NCI-H774 (cell line): ENCODE measurements around the gene DNAJC25.

Experiments
- DNase-seq: peaks from one replicate; lab custom pipeline; 2025; lab: John Stamatoyannopoulos, UW

DNAJC25 gene

GRCh38 chr9:111627260-111627963 is 3.7 kb upstream of the DNAJC25 start:
- DNase-seq = no peak

GRCh38 chr9:111628411-111628810 is 2.7 kb upstream of the DNAJC25 start:
- DNase-seq = no peak

DNA sequence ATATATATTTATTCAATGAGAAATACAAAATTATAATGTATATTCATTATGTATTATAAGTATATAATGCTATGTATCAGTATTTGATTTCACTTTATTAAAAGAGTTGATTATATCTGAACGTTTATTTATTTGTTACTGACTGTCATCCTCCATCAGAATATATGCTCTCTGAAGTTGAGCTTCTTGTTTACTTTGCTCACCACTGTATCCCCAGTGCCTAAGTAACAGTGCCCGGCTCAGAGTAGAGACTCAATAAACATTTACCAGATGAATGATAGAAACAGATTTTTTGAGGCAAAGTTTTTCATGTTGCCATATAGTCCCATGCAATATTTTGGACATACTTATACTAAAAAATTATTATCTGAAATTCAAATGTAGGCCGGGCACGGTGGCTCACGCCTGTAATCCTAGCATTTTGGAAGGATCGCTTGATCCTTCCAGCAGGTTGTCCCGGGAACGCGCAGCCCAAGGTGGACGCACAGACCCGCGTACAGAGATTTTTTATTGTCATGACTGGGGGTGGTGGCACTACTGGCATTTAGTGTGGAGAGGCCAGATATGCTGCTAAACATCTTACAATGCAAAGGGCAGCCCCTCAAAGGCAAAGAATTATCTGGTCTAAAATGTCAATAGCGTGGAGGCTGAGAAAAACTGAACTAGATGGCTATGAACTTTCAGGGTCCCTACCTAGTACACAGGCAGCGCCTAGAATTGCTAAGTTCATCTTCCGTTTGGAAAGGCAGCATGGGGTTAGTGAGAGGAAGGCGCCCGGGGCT is 761 bp upstream of the DNAJC25 start:
- DNase-seq = no peak

DNA sequence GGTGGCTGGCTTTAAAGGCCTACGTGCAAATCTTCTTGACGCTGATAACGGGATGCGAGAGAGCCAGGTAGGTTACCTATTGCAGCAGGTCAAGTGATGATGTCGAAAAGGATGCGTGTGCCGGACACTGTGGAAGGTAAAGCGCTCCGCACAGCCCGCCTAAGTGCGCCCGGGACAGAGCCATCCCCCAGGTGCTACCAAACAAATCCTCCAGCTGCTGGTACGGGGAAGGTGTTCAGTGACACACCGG is 245 bp upstream of the DNAJC25 start:
- DNase-seq = no peak

DNA sequence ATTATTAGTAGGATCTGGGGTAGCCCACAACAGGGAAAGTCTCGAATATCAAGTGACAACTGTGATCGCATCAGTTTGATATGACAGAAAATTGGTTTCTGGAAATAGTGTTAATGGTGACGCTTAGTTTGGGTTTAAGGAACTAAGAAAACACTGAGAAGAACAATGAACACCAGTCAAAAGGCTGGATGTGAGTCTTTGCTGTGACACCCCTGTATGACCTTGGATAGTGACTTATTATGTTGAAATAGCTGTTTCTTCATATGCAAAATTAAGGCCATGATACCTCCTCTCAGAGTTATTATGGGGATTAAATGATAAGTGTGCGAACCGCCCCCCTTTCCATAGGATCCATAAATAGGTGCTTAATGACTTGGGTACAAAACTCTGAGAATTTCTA is 926 bp downstream of the DNAJC25 start:
- DNase-seq = no peak

GRCh38 chr9:111632695-111633388 is 1.7 kb downstream of the DNAJC25 start:
- no peak for DNase-seq

DNA sequence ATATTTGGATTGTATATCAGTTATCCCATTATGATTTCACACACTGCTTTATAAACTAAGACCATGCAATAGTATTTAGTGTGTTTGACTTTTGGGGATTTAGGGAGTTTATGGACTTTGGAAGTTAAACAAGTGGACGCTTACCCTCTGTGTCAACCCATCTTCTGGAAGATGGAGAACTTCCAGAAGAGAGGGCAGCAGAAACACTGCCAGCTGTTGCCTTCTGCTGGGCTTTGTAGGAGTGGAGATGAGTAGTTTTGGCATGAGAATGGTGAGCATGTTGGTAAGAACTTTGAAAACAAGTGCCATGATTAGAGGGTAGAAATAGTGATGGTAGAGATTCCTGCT is 2.2 kb downstream of the DNAJC25 start:
- DNase-seq = no peak

- no peak for DNase-seq
Measured at GRCh38 chr9:111634860-111635259, 3.7 kb downstream of the DNAJC25 start.

DNA sequence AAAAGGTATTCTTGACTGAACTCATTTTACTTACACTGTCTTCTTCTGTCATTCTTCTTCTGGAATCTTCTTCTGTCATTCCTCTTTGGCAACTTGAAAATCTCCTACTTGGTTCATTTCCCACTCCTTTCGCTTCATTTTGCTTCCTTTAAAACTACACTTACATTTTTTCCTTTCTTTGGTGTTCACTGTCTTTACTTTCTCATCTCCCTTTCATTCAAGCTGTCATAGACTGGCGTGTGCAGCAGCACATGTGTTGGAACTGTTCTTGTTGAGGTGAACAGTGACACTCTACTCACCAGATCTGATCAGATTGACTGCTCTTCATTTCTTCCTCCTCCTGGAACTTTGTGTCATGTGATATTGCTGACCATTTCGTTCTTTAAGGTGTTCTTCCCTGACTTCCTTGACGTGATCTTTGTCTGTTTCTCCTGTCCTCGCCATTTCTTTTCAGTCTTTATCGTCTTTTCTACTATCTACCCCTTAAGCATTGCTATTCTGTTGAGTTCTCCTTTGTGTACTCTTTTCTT is 6.4 kb downstream of the DNAJC25 start:
- no peak for DNase-seq

- no peak for DNase-seq
Measured at GRCh38 chr9:111644195-111644772, 13.2 kb downstream of the DNAJC25 start.

DNA sequence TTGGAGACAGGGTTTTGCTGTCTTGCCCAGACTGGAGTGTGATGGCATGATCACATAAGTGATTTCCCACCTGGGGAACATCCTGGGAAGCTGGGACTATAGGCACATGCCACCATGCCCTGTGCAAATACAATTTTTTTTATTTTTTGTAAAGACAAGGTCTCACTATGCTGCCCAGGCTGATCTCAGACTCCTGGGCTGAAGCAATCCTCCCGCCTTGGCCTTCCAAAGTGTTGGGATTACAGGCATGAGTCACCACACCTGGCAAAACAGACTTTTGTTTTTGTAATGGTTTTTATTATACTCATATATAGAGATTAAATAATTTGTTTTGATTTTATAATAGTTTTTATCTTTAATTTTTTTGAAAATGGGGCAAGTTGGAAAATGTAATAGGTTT is 14.7 kb downstream of the DNAJC25 start:
- no peak for DNase-seq

- DNase-seq = no peak
Measured at GRCh38 chr9:111646417-111646816, 15.3 kb downstream of the DNAJC25 start.

DNA sequence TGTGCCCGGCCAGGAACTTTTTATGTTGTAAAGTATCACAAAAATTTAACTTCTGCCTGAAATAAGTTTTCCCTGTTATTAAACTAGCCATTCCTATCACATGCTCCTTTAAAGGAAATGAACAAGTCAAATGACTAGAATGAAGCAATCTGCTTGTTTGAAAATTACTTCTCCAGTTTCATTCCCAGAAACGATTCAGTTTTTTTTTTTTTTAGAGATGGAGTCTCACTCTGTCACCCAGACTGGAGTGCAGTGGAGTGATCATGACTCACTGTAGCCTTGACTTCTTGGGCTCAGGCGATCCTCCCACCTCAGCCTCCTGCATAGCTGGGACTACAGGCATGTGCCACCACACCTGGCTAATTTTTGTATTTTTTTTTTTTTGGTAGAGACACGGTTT is 16.9 kb downstream of the DNAJC25 start:
- no peak for DNase-seq

- DNase-seq = no peak
Measured at GRCh38 chr9:111649016-111649415, 17.9 kb downstream of the DNAJC25 start.

GRCh38 chr9:111657051-111657450 is 25.9 kb downstream of the DNAJC25 start:
- no peak for DNase-seq

DNA sequence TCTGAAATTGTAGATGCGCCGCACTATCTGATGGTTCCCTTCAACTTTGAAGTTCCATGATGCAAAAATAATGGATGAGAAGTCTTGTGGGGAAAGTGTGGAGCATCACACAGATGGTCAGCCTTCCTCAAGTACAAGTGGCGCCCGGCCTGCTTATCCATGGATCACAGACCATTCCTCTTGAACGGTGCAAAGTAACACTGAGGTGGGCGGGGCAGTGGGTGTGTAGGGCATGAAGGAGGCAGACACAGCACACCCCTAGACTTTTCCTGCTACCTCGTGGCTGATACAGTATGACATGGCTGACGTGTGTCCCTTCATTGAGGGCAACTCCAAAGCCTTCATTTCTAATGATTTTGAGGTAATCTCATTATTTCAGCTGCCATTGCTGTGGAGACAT is 27.8 kb downstream of the DNAJC25 start:
- DNase-seq = no peak

- DNase-seq = no peak
Measured at GRCh38 chr9:111659691-111660090, 28.6 kb downstream of the DNAJC25 start.

GRCh38 chr9:111661150-111661801 is 30.1 kb downstream of the DNAJC25 start, which contains the start of gene GNG10:
Gene GNG10 (plus strand): TSS chr9:111661605. CDS start chr9:111661635, 30 bp downstream.
- DNase-seq = peak; percentile 48

DNA sequence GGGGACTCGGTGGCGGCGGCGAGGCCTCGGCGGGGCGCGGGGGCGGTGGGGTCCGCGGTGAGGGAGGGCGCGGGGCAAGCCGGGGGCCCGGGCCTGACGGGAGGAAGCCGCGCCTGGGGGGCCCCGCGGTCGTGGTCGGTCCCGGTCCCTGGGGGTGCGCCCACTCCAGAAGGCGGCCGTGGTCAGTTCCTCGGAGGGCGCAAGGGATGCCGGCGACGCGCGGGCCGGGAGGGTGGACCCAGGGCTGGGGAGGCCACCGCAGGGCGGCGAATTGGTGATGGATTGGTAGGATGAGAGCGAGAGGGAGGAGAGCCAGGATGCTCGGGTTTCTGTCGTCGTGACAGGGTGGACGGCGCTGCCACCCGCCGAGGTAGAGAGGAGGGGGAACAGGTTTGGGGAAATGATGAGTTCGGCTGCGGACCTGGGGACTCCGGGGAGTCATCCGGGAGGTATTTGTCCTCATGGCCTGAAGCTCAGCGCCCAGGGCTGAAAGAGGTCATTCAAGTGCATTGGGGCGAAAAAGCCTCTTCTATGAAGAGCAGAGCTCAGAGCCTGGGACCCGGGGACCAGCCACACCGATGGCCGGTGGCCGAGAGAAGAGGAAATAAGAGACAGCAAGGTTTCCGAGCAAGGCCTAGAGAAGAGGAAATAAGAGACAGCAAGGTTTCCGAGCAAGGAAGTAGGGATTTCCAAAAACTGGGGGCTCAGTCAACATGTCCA is 30.8 kb downstream of the DNAJC25 start:
- DNase-seq = no peak

DNA sequence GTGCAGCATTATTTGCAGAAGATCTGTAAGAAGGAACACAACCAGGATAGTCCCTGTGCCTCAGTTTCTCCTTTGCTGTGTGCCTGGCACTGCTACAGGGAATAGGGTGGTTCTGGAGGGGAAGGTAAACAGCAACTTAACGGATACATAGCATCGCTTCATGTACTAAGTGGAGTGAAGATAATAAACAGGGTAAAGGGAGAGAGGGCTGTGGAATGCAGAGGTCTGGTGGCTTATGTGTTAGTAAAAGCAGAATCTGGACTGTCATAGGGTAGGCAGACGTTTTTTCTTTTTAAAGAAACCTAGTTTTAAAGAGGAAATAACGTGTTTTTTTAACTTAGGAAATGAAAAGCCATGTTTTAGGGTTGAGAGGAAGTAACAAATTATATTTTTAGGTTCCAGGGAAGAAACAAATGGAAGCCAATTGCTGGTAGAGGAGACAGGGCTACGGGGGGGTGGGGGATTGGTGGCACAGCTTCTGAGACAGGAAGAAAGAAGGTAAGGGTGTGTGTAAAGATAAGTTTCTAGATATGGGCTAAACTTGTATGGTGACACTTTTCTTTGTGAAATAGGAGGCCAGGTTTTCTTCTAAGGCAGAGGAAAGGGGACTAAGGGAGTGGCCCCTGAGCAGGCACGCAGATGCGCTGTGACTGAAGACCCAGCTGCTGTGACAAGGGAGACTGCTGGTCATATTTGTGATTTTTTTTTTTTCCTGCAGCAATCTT is 31.6 kb downstream of the DNAJC25 start:
- no peak for DNase-seq

DNA sequence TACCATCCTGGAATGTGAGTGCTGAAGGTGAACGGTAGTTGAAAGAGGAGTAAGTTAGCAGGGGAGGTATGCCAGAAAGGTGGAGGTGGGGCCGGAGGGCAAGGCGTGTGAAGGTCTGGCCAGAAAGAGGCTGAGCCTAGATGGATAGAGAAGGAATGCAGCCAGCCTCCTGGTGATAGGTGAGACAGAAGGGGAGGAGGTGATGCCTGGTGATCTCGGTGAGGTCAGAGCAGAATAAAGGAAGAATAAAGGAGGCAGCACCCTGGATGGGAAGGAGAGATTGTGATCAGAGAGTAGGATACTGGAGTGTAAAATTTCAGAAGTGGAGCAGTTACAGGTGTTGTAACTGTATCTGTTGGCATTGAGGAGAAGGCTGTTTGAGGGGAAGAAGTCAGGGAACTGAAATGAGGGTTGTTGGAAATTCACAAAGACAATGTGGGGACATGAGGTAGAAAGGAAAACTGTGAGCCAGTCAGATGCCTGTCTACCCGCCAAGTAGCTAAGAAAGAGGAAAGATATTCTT is 32.2 kb downstream of the DNAJC25 start:
- DNase-seq = no peak
